Measurements from ENCODE around the gene KAZN. TPM values are rescaled to one million over a fixed set of nuclear protein-coding genes. Genes with fewer than 3 reads are reported as not detected.

The KAZN gene
- total RNA-seq, 1 donor from 2014 or later = 9.4 TPM

DNA sequence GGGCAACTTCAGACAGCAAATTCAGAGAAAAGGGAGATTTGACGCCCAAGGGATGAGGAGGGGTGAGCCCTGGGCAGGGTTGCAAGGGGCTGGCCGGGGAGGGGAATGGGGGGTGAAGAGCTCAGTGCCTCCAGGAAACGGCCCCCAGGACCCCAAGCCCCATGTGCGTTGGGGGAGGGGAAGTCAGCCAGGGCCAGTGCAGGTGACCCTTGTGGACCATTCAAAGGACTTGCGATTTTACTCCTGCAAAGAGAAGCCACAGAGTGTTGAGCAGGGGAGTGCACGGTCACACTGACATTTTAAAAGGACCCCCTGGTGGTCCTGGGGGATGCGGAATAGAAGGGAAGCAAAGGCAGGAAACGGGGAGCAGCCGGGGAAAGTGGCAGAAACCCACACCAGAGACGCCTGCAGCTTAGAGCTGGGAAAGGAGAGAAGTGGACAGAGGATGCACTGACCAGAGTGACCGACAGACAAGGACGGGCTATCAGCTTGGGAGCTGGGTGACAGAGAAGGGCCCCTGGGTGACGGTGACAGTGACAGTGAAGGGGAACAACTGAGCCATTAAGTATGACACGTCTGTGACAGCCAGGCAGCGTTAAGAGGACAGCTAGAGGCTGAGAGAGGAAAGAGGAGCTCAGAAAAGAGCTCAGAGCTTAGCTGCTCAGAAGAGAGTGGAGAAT is 501.1 kb downstream of the KAZN start:
- Histone ChIP-seq H3K27ac (ENCODE audit: low read depth, low read length) (no peak overlapping the region), H3K4me3 (ENCODE audit: insufficient read depth, low read depth, low read length) (no peak overlapping the region), H3K27me3 (ENCODE audit: insufficient read depth, low read length) (peaks cover 10% of the 10 kb centered on the region), H3K36me3 (ENCODE audit: insufficient read depth, low read length) (no peaks in the 10 kb centered on the region), H3K9ac (ENCODE audit: low read length) (no peak overlapping the region), H2AFZ (ENCODE audit: low read depth, low read length) (no peak overlapping the region), H3K4me1 (ENCODE audit: insufficient read depth, low read length) (no peaks in the 10 kb centered on the region), H3K79me2 (ENCODE audit: insufficient read depth, low read length) (no peaks in the 10 kb centered on the region), H3K4me2 (ENCODE audit: low read length) (no peak overlapping the region), H4K20me1 (ENCODE audit: insufficient read depth, low read length) (no peaks in the 10 kb centered on the region), H3K9me3 (ENCODE audit: insufficient read depth, low read depth, low read length) (no peaks in the 10 kb centered on the region)
- TF ChIP-seq, protein P1, sequence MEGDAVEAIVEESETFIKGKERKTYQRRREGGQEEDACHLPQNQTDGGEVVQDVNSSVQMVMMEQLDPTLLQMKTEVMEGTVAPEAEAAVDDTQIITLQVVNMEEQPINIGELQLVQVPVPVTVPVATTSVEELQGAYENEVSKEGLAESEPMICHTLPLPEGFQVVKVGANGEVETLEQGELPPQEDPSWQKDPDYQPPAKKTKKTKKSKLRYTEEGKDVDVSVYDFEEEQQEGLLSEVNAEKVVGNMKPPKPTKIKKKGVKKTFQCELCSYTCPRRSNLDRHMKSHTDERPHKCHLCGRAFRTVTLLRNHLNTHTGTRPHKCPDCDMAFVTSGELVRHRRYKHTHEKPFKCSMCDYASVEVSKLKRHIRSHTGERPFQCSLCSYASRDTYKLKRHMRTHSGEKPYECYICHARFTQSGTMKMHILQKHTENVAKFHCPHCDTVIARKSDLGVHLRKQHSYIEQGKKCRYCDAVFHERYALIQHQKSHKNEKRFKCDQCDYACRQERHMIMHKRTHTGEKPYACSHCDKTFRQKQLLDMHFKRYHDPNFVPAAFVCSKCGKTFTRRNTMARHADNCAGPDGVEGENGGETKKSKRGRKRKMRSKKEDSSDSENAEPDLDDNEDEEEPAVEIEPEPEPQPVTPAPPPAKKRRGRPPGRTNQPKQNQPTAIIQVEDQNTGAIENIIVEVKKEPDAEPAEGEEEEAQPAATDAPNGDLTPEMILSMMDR (IDR thresholded peaks at IDR 0.05; ENCODE audit: insufficient read depth, low read depth, low read length) = no peak
- no peak for TF ChIP-seq EZH2 (IDR thresholded peaks at IDR 0.05; ENCODE audit: insufficient read depth, low read length)
- no peak overlapping the region for H3K4me3 Mint-ChIP-seq (ENCODE audit: unreplicated experiment)
- DNase-seq (ENCODE audit: low read depth) (no peak), FAIRE-seq (no peak)
- H3K27ac Mint-ChIP-seq (ENCODE audit: unreplicated experiment) = no peak overlapping the region
- H3K27me3 Mint-ChIP-seq (ENCODE audit: low read depth, unreplicated experiment) = peaks cover 55% of the 10 kb centered on the region
- peaks cover 5% of the 10 kb centered on the region for H3K9me3 Mint-ChIP-seq (ENCODE audit: unreplicated experiment)
- no peaks in the 10 kb centered on the region for H3K4me1 Mint-ChIP-seq (ENCODE audit: low read depth, unreplicated experiment)
- H3K36me3 Mint-ChIP-seq (ENCODE audit: low read depth, unreplicated experiment) = no peaks in the 10 kb centered on the region

DNA sequence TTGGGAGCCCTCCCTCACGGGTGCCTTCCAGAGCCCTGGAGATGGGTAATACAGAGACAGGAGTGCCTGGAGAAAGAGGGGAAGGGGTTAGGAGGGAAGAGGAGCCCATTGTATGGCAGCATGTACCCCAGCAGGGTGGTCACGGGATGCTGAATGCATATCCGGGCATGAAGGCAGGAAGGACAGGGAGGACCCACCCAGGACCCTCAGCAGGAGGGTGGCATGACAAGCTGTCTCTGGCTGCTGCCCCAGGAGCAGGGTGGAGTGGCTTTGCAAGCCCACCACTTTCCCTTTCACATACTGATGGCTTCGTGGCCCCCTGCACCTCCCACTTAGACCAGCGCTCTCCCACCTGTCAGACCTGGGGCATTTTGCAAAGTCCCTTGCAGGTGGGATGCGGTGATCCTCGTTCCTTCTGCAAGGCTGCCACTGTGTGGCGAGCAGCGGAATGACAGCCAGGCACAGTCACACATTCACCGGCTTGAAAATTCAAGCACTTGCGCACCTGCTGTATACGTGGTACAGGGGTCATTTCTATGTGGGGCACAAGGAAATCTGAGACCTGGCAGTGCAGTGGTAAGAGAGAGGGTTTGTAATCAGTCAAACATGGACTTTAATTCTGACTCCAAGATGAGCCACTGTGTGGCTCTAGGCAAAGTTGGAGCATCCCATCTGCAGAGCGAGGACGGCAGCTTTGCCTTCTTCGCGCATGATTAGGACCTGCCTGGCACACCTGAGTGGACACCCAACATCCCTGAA is 501.8 kb downstream of the KAZN start:
- no peak overlapping the region for H3K4me2 ChIP-seq (ENCODE audit: low read length)
- H3K4me3 ChIP-seq (ENCODE audit: insufficient read depth, low read depth, low read length) = no peak overlapping the region
- Mint-ChIP-seq H3K36me3 (ENCODE audit: low read depth, unreplicated experiment) (no peaks in the 10 kb centered on the region), H3K9me3 (ENCODE audit: unreplicated experiment) (peaks cover 7% of the 10 kb centered on the region), H3K27ac (ENCODE audit: unreplicated experiment) (no peak overlapping the region), H3K27me3 (ENCODE audit: low read depth, unreplicated experiment) (peaks cover 61% of the 10 kb centered on the region), H3K4me3 (ENCODE audit: unreplicated experiment) (no peak overlapping the region), H3K4me1 (ENCODE audit: low read depth, unreplicated experiment) (no peaks in the 10 kb centered on the region)
- peak; percentile 4 for DNase-seq (ENCODE audit: low read depth)
- no peaks in the 10 kb centered on the region for H3K9me3 ChIP-seq (ENCODE audit: insufficient read depth, low read depth, low read length)
- H3K27me3 ChIP-seq (ENCODE audit: insufficient read depth, low read length) = peaks cover 10% of the 10 kb centered on the region
- H3K27ac ChIP-seq (ENCODE audit: low read depth, low read length) = no peak overlapping the region
- H2AFZ ChIP-seq (ENCODE audit: low read depth, low read length) = no peak overlapping the region
- no peaks in the 10 kb centered on the region for H3K4me1 ChIP-seq (ENCODE audit: insufficient read depth, low read length)
- FAIRE-seq = no peak
- no peaks in the 10 kb centered on the region for H4K20me1 ChIP-seq (ENCODE audit: insufficient read depth, low read length)
- no peaks in the 10 kb centered on the region for H3K79me2 ChIP-seq (ENCODE audit: insufficient read depth, low read length)
- H3K36me3 ChIP-seq (ENCODE audit: insufficient read depth, low read length) = no peaks in the 10 kb centered on the region
- no peak overlapping the region for H3K9ac ChIP-seq (ENCODE audit: low read length)
- TF ChIP-seq, protein P1 (IDR thresholded peaks at IDR 0.05; ENCODE audit: insufficient read depth, low read depth, low read length) = peak; percentile 91
- no peak for TF ChIP-seq EZH2 (IDR thresholded peaks at IDR 0.05; ENCODE audit: insufficient read depth, low read length)
